Measurements from ENCODE around the gene HRK. TPM values are rescaled to one million over a fixed set of nuclear protein-coding genes. Genes with fewer than 3 reads are reported as not detected.
A peak's percentile ranks its signal among the peaks of the same experiment; 100 is the strongest.

Gene HRK
- total and polyA plus RNA-seq, 9 of the 15 experiments (the other 6 are each of a cell fraction or from before 2014, with no cell fraction given) = 0.01 to 0.05 (median 0.04) TPM; not detected in 6

DNA sequence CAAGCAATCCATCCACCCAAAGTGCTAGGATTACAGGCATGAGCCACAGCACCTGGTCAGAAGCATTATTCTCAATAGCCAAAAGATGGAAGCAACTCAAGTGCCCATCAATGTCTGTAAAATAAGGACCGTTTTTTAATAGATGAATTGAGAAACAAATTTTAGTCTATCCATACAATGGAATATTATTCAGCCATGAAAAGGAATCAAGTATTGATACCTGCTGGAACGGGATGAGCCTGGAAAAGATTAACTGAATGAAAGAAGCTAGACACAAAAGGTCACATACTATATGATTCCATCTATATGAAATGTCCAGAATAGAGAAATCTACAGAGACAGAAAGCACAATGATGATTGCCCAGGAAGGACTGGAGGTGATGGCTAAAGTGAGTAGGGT is 20.4 kb upstream of the HRK start:
- Histone ChIP-seq H3K36me3 (ENCODE audit: control insufficient read depth, insufficient read depth, low read length) (no peaks in the 10 kb centered on the region), H3K9me1 (ENCODE audit: control insufficient read depth, insufficient read depth, low read length) (no peaks in the 10 kb centered on the region), H2AFZ (ENCODE audit: low read depth, low read length) (no peak overlapping the region), H3K9ac (ENCODE audit: insufficient read depth in 1 of 2, low read depth in 2 of 2, low read length in 2 of 2) (no peak overlapping the region), H4K20me1 (replicated peaks; ENCODE audit: control insufficient read depth, insufficient read depth, low read length) (no peaks in the 10 kb centered on the region), H3K79me2 (ENCODE audit: control insufficient read depth, insufficient read depth, low read length) (no peaks in the 10 kb centered on the region), H3K4me1 (replicated peaks in 1 of 2; ENCODE audit: control insufficient read depth in 2 of 2, insufficient read depth in 2 of 2, low read length in 2 of 2) (no peaks in the 10 kb centered on the region; a peak in 1 of 5 replicates), H3K27ac (ENCODE audit: extremely low read depth, low read depth, low read length) (no peak overlapping the region), H3K9me3 (replicated peaks; ENCODE audit: control insufficient read depth, insufficient read depth, low read depth, low read length) (no peaks in the 10 kb centered on the region), H3K27me3 (ENCODE audit: control insufficient read depth in 2 of 2, insufficient read depth in 2 of 2, low read length in 2 of 2) (peaks cover 8 to 14% of the 10 kb centered on the region in 2 experiments; a peak in 4 of 5 replicates), H3K4me3 (no peak overlapping the region), H3K4me2 (ENCODE audit: insufficient read depth, low read length) (no peak overlapping the region)
- WGBS (ENCODE audit: insufficient coverage, low coverage, missing lambda C conversion rate) = 0% methylated on average over 2 of the region's 2 CpGs
- in situ Hi-C loops (cut with MboI) (no loop called here), intact Hi-C loops (cut with micrococcal nuclease) (no loop called here)
- no peak for FAIRE-seq
- CTCF ChIA-PET (ENCODE audit: low intra/inter-chr PET ratio) = no interaction called here
- no TSS peak for BruUV-seq (replicated peaks)
- TF ChIP-seq CHD1 (IDR thresholded peaks at IDR 0.05; ENCODE audit: low read length) (no peak), RBM25 (IDR thresholded peaks at IDR 0.05; ENCODE audit: low read depth, low read length, severe bottlenecking) (peak; percentile 41), ZNF146 (CRISPR knock-in tag; IDR thresholded peaks at IDR 0.05; ENCODE audit: unreplicated experiment) (peak; percentile 59), SP2 (IDR thresholded peaks at IDR 0.05; ENCODE audit: extremely low read depth, low read depth, low read length, poor library complexity, severe bottlenecking) (no peak), RFX5 (IDR thresholded peaks at IDR 0.05; ENCODE audit: low read depth, low read length) (no peak), GABPB2 (CRISPR knock-in tag; conservative IDR thresholded peaks at IDR 0.05) (no peak), ZNF561 (CRISPR knock-in tag; conservative IDR thresholded peaks at IDR 0.05) (no peak)
- no peak for ATAC-seq
- POLR2A ChIA-PET = no interaction called here
- no peak for DNase-seq (ENCODE audit: extremely low read depth in 1 of 4, low spot score in 3 of 4)

DNA sequence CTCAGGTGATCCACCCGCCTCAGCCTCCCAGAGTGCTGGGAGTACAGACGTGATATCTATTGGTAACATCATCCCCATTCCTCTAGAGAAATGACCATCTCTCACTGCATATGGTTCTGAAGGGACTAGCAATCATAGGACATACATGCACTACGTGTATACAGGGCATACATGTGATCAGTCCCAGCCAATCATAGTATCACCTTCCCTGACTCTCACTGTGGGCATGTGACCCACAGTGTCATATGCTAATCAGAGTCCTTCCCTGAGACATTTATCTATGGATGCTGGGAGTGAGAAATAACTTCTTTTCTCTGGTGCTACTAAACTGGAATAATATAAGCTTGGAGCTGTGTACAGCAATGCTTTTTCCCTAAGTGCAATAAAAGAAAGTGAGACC is 17.4 kb upstream of the HRK start:
- Histone ChIP-seq H3K27ac (ENCODE audit: extremely low read depth, low read depth, low read length) (no peak overlapping the region), H3K27me3 (ENCODE audit: control insufficient read depth in 2 of 2, insufficient read depth in 2 of 2, low read length in 2 of 2) (peaks cover 0 to 5% of the 10 kb centered on the region in 2 experiments; a peak in 3 of 5 replicates), H3K4me2 (ENCODE audit: insufficient read depth, low read length) (no peak overlapping the region), H3K9me3 (replicated peaks; ENCODE audit: control insufficient read depth, insufficient read depth, low read depth, low read length) (no peaks in the 10 kb centered on the region), H3K9ac (ENCODE audit: insufficient read depth in 1 of 2, low read depth in 2 of 2, low read length in 2 of 2) (no peak overlapping the region), H3K9me1 (ENCODE audit: control insufficient read depth, insufficient read depth, low read length) (no peaks in the 10 kb centered on the region), H3K4me3 (no peak overlapping the region), H3K36me3 (ENCODE audit: control insufficient read depth, insufficient read depth, low read length) (no peaks in the 10 kb centered on the region), H3K4me1 (replicated peaks in 1 of 2; ENCODE audit: control insufficient read depth in 2 of 2, insufficient read depth in 2 of 2, low read length in 2 of 2) (no peaks in the 10 kb centered on the region; a peak in 1 of 5 replicates), H2AFZ (ENCODE audit: low read depth, low read length) (no peak overlapping the region), H4K20me1 (replicated peaks; ENCODE audit: control insufficient read depth, insufficient read depth, low read length) (no peaks in the 10 kb centered on the region), H3K79me2 (ENCODE audit: control insufficient read depth, insufficient read depth, low read length) (no peaks in the 10 kb centered on the region)
- FAIRE-seq (no peak), DNase-seq (ENCODE audit: extremely low read depth in 1 of 4, low spot score in 3 of 4) (no peak), ATAC-seq (peak; percentile 77)
- intact Hi-C loops (cut with micrococcal nuclease) = no loop called here
- CTCF ChIA-PET (ENCODE audit: low intra/inter-chr PET ratio) = no interaction called here
- in situ Hi-C loops (cut with MboI) = no loop called here
- POLR2A ChIA-PET = no interaction called here
- 2% methylated on average over 3 of the region's 3 CpGs for WGBS (ENCODE audit: insufficient coverage, low coverage, missing lambda C conversion rate)
- BruUV-seq (replicated peaks) = no TSS peak
- TF ChIP-seq, protein P1, sequence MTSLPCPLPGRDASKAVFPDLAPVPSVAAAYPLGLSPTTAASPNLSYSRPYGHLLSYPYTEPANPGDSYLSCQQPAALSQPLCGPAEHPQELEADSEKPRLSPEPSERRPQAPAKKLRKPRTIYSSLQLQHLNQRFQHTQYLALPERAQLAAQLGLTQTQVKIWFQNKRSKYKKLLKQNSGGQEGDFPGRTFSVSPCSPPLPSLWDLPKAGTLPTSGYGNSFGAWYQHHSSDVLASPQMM (CRISPR knock-in tag; IDR thresholded peaks at IDR 0.05) = no peak
